GM13976 (cell line): ENCODE measurements around the gene STOM.

Source experiments
- DNase-seq: peaks from one replicate; pipeline ENCODE4 v3.0.0; 2012; ENCODE audit warnings: low spot score
- in situ Hi-C: fragments of 300-500 bp; cut with MboI; formaldehyde crosslinking; loops from one replicate; pipeline ENCODE4 v1.12.0; 2022; ENCODE audit warnings: low sequenced_read_pairs, mixed read lengths, inconsistent platforms; ENCODE audit not compliant: unreplicated experiment
- TF ChIP-seq, protein P1 (sequence below): IDR thresholded peaks from 2 replicates; pipeline ENCODE4 v1.5.1; 2012; ENCODE audit warnings: borderline replicate concordance, mild to moderate bottlenecking; ENCODE audit not compliant: insufficient read depth; ENCODE audit errors: extremely low read depth, missing control alignments, control extremely low read depth

The STOM gene

DNA sequence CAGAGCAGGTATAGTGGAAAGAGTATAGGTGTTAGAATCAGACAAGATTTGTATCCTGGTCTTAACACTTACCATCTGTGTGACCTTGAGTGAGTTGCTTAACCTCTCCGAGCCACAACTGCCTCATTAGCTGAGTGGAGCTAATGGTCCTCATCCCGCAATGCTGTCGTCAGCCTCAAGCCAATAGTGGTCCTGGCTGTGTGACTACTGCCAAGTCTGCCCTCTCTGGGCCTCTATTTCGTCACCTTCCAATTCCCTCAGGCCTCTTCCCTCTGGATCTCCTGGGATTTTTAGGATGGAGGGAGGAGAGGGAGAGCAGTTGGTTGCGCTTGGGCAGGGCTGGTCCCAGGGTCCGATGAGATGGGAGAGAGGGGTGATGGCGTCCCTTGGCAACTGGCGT is 41.6 kb downstream of the STOM start:
- in situ Hi-C loops, result loop anchor here (10.0 kb wide), 1 partner anchor 46 kb away; the partner anchor contains the start of gene STOM
- TF ChIP-seq, protein P1, sequence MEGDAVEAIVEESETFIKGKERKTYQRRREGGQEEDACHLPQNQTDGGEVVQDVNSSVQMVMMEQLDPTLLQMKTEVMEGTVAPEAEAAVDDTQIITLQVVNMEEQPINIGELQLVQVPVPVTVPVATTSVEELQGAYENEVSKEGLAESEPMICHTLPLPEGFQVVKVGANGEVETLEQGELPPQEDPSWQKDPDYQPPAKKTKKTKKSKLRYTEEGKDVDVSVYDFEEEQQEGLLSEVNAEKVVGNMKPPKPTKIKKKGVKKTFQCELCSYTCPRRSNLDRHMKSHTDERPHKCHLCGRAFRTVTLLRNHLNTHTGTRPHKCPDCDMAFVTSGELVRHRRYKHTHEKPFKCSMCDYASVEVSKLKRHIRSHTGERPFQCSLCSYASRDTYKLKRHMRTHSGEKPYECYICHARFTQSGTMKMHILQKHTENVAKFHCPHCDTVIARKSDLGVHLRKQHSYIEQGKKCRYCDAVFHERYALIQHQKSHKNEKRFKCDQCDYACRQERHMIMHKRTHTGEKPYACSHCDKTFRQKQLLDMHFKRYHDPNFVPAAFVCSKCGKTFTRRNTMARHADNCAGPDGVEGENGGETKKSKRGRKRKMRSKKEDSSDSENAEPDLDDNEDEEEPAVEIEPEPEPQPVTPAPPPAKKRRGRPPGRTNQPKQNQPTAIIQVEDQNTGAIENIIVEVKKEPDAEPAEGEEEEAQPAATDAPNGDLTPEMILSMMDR, result no peak
- DNase-seq, result no peak

DNA sequence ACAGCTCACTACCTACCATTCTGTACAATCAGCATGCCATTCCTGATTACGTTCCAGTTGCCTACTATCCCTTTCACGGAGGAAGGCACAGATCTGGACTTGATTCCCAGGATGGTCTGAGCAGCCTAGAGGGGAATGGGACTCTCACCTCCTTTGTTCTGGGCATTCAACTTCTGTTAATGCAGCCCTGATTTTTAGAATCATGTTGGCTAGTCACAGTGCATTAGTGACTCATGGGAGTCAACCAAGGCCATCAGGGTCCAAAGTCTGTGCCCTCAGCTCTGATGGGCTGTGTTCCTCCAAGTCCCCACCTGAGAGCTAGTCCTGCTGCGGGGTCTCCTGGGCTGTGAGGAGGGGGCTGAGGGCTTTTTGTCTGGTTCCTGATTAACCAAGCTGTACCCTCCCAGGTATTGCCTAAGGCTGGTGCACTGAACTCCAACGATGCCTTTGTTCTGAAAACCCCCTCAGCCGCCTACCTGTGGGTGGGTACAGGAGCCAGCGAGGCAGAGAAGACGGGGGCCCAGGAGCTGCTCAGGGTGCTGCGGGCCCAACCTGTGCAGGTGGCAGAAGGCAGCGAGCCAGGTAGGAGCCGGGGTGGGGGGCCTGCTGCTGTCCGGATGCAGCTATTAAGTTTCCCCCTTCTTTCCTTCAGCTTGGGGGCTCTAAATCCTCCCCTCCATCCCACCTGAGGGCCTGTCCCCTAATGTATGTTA is 43.0 kb downstream of the STOM start:
- DNase-seq, result no peak
- in situ Hi-C loops, result loop anchor here (10.0 kb wide), 1 partner anchor 48 kb away; the partner anchor contains the start of gene STOM
- TF ChIP-seq, protein P1, result no peak

DNA sequence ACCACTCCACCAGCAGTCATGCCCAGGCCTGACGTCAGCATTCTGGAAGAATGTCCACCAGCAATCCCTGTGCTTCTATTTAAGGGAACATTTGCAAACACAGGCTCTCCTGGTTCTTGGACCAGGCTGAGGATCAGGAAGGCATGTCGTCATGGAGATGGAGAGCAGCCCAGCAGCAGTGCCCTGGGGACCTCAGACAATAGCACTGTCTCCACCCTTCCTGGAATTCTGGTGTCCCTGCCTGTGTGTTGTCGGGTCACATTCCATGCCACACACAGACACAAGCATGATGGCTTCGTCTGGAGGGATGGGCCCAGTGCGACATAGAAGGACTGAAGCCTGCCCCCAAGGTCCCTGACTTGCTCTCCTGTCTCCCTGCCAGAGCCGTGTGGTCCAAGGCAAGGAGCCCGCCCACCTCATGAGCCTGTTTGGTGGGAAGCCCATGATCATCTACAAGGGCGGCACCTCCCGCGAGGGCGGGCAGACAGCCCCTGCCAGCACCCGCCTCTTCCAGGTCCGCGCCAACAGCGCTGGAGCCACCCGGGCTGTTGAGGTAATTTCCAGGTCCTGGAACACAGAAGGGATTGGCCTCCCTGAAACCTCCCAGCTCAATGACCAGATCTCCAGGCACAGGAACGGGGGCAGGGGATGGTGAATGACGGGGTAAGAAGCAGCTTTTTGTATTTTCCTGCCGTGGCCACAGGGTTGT is 43.8 kb downstream of the STOM start:
- DNase-seq, result peak; percentile 8
- TF ChIP-seq, protein P1, result no peak
- in situ Hi-C loops, result loop anchor here (10.0 kb wide), 1 partner anchor 49 kb away; the partner anchor contains the start of gene STOM

DNA sequence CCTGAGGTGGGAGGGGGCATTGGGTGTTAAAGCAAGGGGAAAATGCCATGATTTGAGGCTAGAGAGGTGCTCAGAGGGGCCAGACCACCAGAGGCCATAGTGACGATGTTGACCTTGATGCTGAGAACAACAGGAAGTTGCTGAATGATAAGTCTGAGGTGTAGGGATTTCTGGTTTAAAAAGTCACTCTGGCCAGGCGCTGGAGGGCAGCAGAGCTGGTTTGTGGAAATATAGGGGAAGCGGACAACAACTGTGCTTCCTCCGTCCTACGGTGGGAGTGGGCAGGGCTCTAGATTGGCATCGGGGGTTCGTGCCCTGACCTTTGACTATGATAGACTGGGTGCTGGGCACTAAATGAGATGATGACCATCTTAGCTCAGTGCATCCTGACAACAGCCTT is 44.7 kb downstream of the STOM start:
- in situ Hi-C loops, result loop anchor here (10.0 kb wide), 1 partner anchor 49 kb away; the partner anchor contains the start of gene STOM
- DNase-seq, result peak; percentile 1
- TF ChIP-seq, protein P1, result no peak

DNA sequence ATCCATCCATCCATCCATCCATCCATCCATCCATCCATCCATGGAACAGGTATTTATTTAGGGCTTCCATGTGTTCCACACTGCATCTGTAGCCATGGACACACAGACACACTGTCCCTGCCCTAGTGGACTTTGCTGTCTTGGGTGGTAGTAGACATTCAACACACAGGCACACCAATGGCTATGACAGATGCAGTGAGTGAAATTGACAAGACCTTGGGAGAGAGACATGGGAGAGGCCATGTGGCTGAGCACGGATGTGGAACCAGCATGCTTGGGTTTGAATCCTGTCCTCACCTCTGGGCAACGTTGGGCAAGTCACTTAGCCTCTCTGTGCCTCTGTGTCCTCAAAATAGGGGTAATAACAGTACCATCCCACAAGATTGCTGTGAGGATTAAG is 45.3 kb downstream of the STOM start:
- in situ Hi-C loops, result loop anchor here (10.0 kb wide), 1 partner anchor 50 kb away; the partner anchor contains the start of gene STOM
- DNase-seq, result peak; percentile 4
- TF ChIP-seq, protein P1, result no peak

DNA sequence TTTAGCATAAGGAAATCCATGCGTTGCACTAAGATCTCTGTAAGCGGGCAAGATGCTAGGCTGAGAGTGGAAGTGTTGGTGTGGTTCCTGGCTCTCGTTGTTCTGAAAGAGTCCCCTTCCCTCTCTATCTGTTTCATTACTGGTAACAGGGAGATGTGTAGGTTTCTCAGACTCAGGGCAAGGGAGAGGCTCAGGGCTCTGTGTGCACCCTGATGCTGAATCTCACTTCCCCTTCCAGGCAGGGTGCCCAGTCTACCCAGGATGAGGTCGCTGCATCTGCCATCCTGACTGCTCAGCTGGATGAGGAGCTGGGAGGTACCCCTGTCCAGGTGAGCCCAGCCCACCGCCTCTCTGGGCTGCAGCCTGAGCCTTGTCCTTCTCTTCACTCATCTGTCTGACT is 45.7 kb downstream of the STOM start:
- TF ChIP-seq, protein P1, result no peak
- in situ Hi-C loops, result loop anchor here (10.0 kb wide), 1 partner anchor 50 kb away; the partner anchor contains the start of gene STOM
- DNase-seq, result no peak
